Ovary (tissue), 9 donors: ENCODE data around the gene COL28A1. TPM values are rescaled to one million over a fixed set of nuclear protein-coding genes. Genes with fewer than 3 reads are reported as not detected.

Source experiments
- DNase-seq, 5 donors: peaks; one replicate each; pipeline ENCODE4 v3.0.0-alpha.2; 2019 to 2020
- H3K27ac ChIP-seq, 2 donors: fragments of 200-600 bp; one replicate each; pipeline versions ENCODE4 v1.5.1 to v1.8.0; 2019 to 2022
- H3K27me3 ChIP-seq: fragments of 200-600 bp; one replicate; pipeline ENCODE4 v1.8.0; 2022
- H3K36me3 ChIP-seq: fragments of 200-600 bp; sonication (generic); one replicate; pipeline ENCODE4 v1.5.1; 2019
- H3K4me1 ChIP-seq: one replicate; pipeline ENCODE4 v1.8.1; 2013; ENCODE audit warnings: mild to moderate bottlenecking, moderate library complexity; ENCODE audit not compliant: insufficient read depth
- H3K4me3 ChIP-seq: fragments of 200-600 bp; sonication (generic); one replicate; pipeline ENCODE4 v1.5.1; 2017
- H3K9me3 ChIP-seq, 2 donors: fragments of 200-600 bp in 1 of 2; sonication (generic) in 1 of 2; one replicate each; pipeline versions ENCODE4 v1.5.1 to v1.8.1; 2013 to 2019; ENCODE audit warnings: mild to moderate bottlenecking in 1 of 2, moderate library complexity in 1 of 2
- CTCF ChIP-seq, 3 donors: fragments of 450-650 bp in 2 of 3; fragments of 200-600 bp in 1 of 3; IDR thresholded peaks; one replicate each; pipeline versions ENCODE4 v1.5.1 to v1.8.0; 2016 to 2022; ENCODE audit warnings: antibody characterized with exemption in 3 of 3, mild to moderate bottlenecking in 1 of 3
- EP300 ChIP-seq: sonication (generic); formaldehyde crosslinking; IDR thresholded peaks from one replicate; pipeline ENCODE4 v1.6.1; 2017; ENCODE audit warnings: antibody characterized with exemption
- POLR2A ChIP-seq: fragments of 450-650 bp; IDR thresholded peaks from one replicate; pipeline ENCODE4 v1.6.1; 2017; ENCODE audit warnings: antibody characterized with exemption, mild to moderate bottlenecking, moderate library complexity
- WGBS, 3 donors: extraction: QIAGEN DNeasy Blood & Tissue Kit in 1 of 3; methylation state at CpG; one replicate each; pipeline versions ENCODE4 v1.1.5 to v1.1.7; 2013 to 2017; 5-methylcytosine and 5-hydroxymethylcytosine counted together
- intact Hi-C, 4 donors: fragments of 100-400 bp; cut with DNase I; formaldehyde crosslinking; loops; one replicate each; pipeline versions ENCODE4 v1.11.0 to v1.15.1; 2022 to 2023
- polyA plus RNA-seq, 2 donors: library from polyadenylated mRNA; stranded (reverse); fragments of 200-250 nt in 1 of 2; fragments of 350-450 nt in 1 of 2; fragmentation: Illumina TruSeq in 1 of 2; extraction: RNeasy Lipid Tissue Mini Kit (QIAGEN cat#74804) in 1 of 2; gene quantifications; one replicate each; pipeline ENCODE4 v1.2.3, GENCODE V29; 2013 to 2014
- total RNA-seq, 7 donors: library from RNA; depleted of rRNA in 2 of 7; stranded (reverse); fragments of >200 nt in 2 of 7; fragmentation: NEBNext Ultra II Directional in 3 of 7; extraction: Animal tissue kit (Norgen Biotek cat#: 25700) in 3 of 7; gene quantifications; one replicate each; pipeline versions ENCODE4 v1.1.0 to v1.2.4, GENCODE V29; 2016 to 2023
- donor health status: DM: no; HTN: no; CAD: no; lungs with moderate emphysema.
- donor health status: DM: no; HTN: no; CAD: no.
- donor health status: Bipolar disorder and iron deficiency.
- donor health status: DM: yes; HTN: yes; CAD: no.
- donor health status: DM: no; HTN: no; CAD: no.
- donor health status: DM: yes; HTN: yes; CAD: no.

The COL28A1 gene
- total and polyA plus RNA-seq, 9 donors = 0.29 to 4.2 (median 1.4) TPM

DNA sequence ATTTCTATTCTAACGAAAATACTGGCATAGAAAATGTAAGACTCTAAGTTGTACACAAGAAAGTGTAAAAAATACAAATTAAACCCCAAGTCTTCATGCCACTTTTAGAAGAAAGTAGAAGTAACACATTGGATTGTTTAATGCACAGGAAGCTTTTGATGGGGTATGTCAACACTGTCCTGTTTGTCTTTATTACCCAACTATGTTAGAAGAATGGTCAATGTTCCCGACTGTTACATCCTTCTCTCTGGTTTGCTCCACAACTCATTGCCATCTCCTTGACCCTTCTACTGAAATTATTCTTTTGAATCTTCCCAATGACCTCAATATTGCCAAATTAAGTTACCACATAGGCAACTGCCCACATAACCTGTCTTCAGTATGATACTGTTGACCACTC is 35.8 kb downstream of the COL28A1 start:
- Histone ChIP-seq H3K4me1 (no peaks in the 10 kb centered on the region), H3K27me3 (no peaks in the 10 kb centered on the region), H3K27ac (no peak overlapping the region), H3K36me3 (no peaks in the 10 kb centered on the region), H3K4me3 (no peak overlapping the region), H3K9me3 (no peaks in the 10 kb centered on the region)
- 51 to 62% (median 61%) methylated on average over 2 of the region's 2 CpGs for WGBS, 3 donors
- intact Hi-C loops = no loop called here
- DNase-seq = no peak
- no peak for TF ChIP-seq EP300
- no peak for TF ChIP-seq POLR2A
- TF ChIP-seq CTCF (IDR thresholded peaks at IDR 0.05) = no peak

DNA sequence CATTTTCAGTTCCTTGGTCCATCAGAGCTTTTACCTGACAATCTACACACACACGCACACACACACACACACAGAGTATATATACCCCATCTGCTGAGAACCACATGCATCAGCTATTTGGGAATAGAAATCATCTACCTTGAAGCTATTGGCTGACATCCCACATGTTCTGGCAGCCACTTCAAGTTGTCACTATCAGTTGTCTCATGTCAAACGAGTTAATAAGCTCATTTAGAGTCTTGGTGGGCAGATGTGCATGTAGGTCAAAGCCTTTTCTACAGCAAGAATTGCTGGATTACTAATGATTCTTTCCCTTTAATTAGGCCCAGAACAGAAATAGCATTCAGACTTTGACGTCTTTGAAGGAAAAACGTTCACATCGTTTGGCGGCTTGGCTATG is 36.8 kb downstream of the COL28A1 start:
- TF ChIP-seq POLR2A (no peak), CTCF (IDR thresholded peaks at IDR 0.05) (no peak), EP300 (no peak)
- Histone ChIP-seq H3K4me1 (no peaks in the 10 kb centered on the region), H3K36me3 (no peaks in the 10 kb centered on the region), H3K9me3 (no peaks in the 10 kb centered on the region), H3K4me3 (no peak overlapping the region), H3K27me3 (no peaks in the 10 kb centered on the region), H3K27ac (no peak overlapping the region)
- intact Hi-C loops = no loop called here
- no peak for DNase-seq
- WGBS, 3 donors = 41 to 46% (median 41%) methylated on average over 6 of the region's 6 CpGs

GRCh38 chr7:7496311-7496710 is 39.4 kb downstream of the COL28A1 start:
- Histone ChIP-seq H3K27me3 (no peaks in the 10 kb centered on the region), H3K9me3 (no peaks in the 10 kb centered on the region), H3K4me1 (no peaks in the 10 kb centered on the region), H3K27ac (no peak overlapping the region), H3K4me3 (no peak overlapping the region), H3K36me3 (no peaks in the 10 kb centered on the region)
- no peak for DNase-seq
- 53 to 64% (median 63%) methylated on average over 2 of the region's 2 CpGs for WGBS, 3 donors
- intact Hi-C loops = no loop called here
- TF ChIP-seq POLR2A = no peak
- TF ChIP-seq EP300 = no peak
- no peak for TF ChIP-seq CTCF (IDR thresholded peaks at IDR 0.05)

DNA sequence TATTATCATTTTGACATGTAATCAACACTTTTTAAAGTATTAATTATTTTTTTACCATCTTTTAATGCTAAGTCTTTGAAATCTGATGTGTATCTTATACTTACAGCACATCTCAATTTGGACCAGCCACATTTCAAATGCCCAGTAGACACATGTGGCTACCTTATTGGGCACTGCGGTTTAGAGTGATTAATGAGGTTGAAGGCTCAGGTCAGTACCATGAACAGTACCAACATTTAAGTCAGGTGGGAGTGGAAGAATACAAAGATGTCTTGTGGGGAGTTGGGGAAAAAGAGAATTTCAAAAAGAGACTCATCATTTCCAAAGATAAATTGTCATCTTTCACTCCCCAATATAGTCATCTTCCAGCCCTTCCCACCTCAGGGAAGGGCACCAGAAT is 40.5 kb downstream of the COL28A1 start:
- H3K4me3 ChIP-seq = no peak overlapping the region
- TF ChIP-seq POLR2A = no peak
- no peak for TF ChIP-seq EP300
- TF ChIP-seq CTCF (IDR thresholded peaks at IDR 0.05) = no peak
- WGBS, 3 donors = 0 to 38% (median 34%) methylated on average over 1 of the region's 1 CpG
- no peak overlapping the region for H3K27ac ChIP-seq
- H3K9me3 ChIP-seq = no peaks in the 10 kb centered on the region
- no peaks in the 10 kb centered on the region for H3K4me1 ChIP-seq
- no peak for DNase-seq
- no peaks in the 10 kb centered on the region for H3K27me3 ChIP-seq
- no peaks in the 10 kb centered on the region for H3K36me3 ChIP-seq
- intact Hi-C loops = no loop called here

GRCh38 chr7:7491044-7491443 is 44.6 kb downstream of the COL28A1 start:
- H3K27me3 ChIP-seq = no peaks in the 10 kb centered on the region
- H3K36me3 ChIP-seq = no peaks in the 10 kb centered on the region
- no peaks in the 10 kb centered on the region for H3K4me1 ChIP-seq
- intact Hi-C loops = no loop called here
- no peaks in the 10 kb centered on the region for H3K9me3 ChIP-seq
- DNase-seq = no peak
- WGBS, 3 donors = 71 to 78% (median 72%) methylated on average over 3 of the region's 3 CpGs
- TF ChIP-seq EP300 (no peak), POLR2A (no peak), CTCF (IDR thresholded peaks at IDR 0.05) (no peak)
- no peak overlapping the region for H3K27ac ChIP-seq
- H3K4me3 ChIP-seq = no peak overlapping the region
